ENCODE measurements around the gene POMGNT2. TPM values are rescaled to one million over a fixed set of nuclear protein-coding genes. Genes with fewer than 3 reads are reported as not detected.

The POMGNT2 gene
- total and polyA plus RNA-seq, 12 donors: 7.1 to 29.4 (median 16.9) TPM

DNA sequence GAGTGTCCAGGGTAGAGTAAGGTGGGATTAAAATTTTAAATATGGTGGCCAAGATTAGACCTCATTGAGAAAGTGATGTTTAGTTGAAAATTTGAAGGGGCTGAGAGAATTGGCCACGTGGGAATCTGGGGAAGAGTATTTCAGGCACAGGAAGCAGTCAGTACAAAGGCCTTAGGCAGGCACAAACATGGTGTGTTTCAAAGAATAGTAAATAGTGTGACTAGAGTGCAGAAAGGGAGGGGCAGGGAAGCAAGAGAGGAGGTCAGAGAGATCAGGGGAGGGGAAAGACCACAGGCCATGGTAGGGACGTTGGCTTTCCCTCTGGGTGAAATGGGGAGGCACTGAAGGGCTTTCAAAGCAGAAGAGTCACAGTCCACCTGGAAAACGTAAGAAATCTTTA is 36.6 kb upstream of the POMGNT2 start:
- TF ChIP-seq CTCF (IDR thresholded peaks at IDR 0.05): no peak
- Histone ChIP-seq H3K36me3 (no peaks in the 10 kb centered on the region), H3K4me1 (no peaks in the 10 kb centered on the region), H3K9me3 (peaks cover 0 to 9% (median under 1%) of the 10 kb centered on the region in 11 donors), H3K27me3 (no peaks in the 10 kb centered on the region), H3K4me3 (no peak overlapping the region), H3K27ac (no peak overlapping the region)
- DNase-seq (no peak), ATAC-seq (no peak)
- intact Hi-C loops (cut with DNase I): no loop called here
- WGBS, 2 donors: 17 to 23% methylated on average over 3 of the region's 3 CpGs

DNA sequence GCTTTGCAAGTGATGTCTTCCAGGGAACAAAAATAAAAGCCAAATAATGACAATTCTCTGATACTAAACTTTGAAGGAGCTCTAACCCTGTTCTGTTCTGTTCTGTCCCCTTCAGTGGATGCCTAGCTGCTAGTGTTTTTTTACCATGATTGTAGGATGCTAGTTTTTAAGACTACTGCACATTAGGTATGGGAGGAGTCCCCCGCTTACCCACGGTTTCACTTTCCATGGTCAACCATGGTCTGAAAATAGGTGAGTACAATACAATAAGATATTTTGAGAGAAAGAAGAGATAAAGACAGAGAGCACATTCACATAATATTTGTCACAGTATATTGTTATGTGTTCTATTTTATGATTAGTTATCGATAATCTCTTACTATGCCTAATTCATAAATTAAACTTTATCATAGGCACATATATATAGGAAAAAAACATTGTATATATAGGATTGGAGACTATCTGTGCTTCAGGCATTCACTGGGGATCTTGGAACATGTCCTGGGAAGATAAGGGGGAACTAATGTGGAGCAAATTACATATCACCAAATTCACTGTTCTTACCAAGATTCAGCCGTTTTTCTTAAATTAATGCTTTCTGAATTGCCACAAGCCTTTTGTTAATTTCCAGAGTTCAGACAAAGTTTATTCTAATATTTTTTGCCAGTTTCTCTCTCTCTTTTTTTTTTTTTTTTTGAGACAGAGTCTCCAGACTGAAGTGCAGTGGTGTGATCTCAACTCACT is 32.8 kb upstream of the POMGNT2 start:
- intact Hi-C loops (cut with DNase I): no loop called here
- 80 to 86% methylated on average over 4 of the region's 4 CpGs for WGBS, 2 donors

GRCh38 chr3:43132870-43133636 is 27.2 kb upstream of the POMGNT2 start:
- Histone ChIP-seq H3K4me1 (no peaks in the 10 kb centered on the region), H3K36me3 (no peaks in the 10 kb centered on the region), H3K27ac (no peak overlapping the region), H3K4me3 (no peak overlapping the region), H3K27me3 (no peaks in the 10 kb centered on the region), H3K9me3 (peaks cover 0 to 23% (median 8%) of the 10 kb centered on the region in 11 donors)
- TF ChIP-seq CTCF (IDR thresholded peaks at IDR 0.05): no peak
- DNase-seq (no peak), ATAC-seq (no peak)
- WGBS, 2 donors: 77 to 82% methylated on average over 7 of the region's 7 CpGs
- intact Hi-C loops (cut with DNase I): no loop called here

More for the DNA sequence above, 32.8 kb upstream of the POMGNT2 start:
- no peaks in the 10 kb centered on the region for H3K36me3 ChIP-seq
- DNase-seq: no peak
- TF ChIP-seq CTCF (IDR thresholded peaks at IDR 0.05): no peak
- ATAC-seq: no peak
- no peak overlapping the region for H3K4me3 ChIP-seq
- H3K9me3 ChIP-seq: peaks cover 0 to 26% (median 8%) of the 10 kb centered on the region in 11 donors
- H3K27ac ChIP-seq: no peak overlapping the region
- no peaks in the 10 kb centered on the region for H3K4me1 ChIP-seq
- no peaks in the 10 kb centered on the region for H3K27me3 ChIP-seq

- no peak for TF ChIP-seq CTCF (IDR thresholded peaks at IDR 0.05)
- Histone ChIP-seq H3K4me3 (no peak overlapping the region), H3K27ac (no peak overlapping the region), H3K36me3 (no peaks in the 10 kb centered on the region), H3K4me1 (no peaks in the 10 kb centered on the region), H3K9me3 (peaks cover 0 to 17% (median 2%) of the 10 kb centered on the region in 11 donors), H3K27me3 (no peaks in the 10 kb centered on the region)
- 83 to 92% methylated on average over 3 of the region's 3 CpGs for WGBS, 2 donors
- intact Hi-C loops (cut with DNase I): no loop called here
- DNase-seq (no peak), ATAC-seq (no peak)
These were observed 26.3 kb upstream of the POMGNT2 start for GRCh38 chr3:43132193-43132592.

All from heart right ventricle (tissue), 16 donors.